Panc1 (cell line): Measurements from ENCODE around the gene CREB5. TPM values are rescaled to one million over a fixed set of nuclear protein-coding genes. Genes with fewer than 3 reads are reported as not detected.

Experiments used
- ATAC-seq: fragments of 200-7000 bp; cut with Tn5 transposase; 2 replicates; pipeline ENCODE4 v1.9.1; 2020; ENCODE audit warnings: mild to moderate bottlenecking, moderate library complexity
- BruUV-seq: library from RNA; stranded (reverse); fragments of 400-500 nt; replicated peaks from 2 replicates; lab custom pipeline; 2021; lab: Mats Ljungman, UMichigan
- CTCF ChIA-PET: fragments of 300-600 bp; sonication (Branson Sonifier 250); formaldehyde crosslinking; loops from one replicate; lab custom pipeline; 2022; ENCODE audit warnings: antibody characterized with exemption; lab: Charles Lee
- POLR2A ChIA-PET: fragments of 300-600 bp; sonication (Branson Sonifier 250); formaldehyde crosslinking; loops from one replicate; lab custom pipeline; 2022; ENCODE audit warnings: antibody characterized with exemption; lab: Charles Lee
- DNase-seq: peaks from one replicate; pipeline ENCODE4 v3.0.0-alpha.2; 2010; ENCODE audit warnings: low read depth, low spot score
- H3K27ac ChIP-seq: 2 replicates; pipeline ENCODE4 v1.5.1; 2011; ENCODE audit warnings: mild to moderate bottlenecking, low read length, inconsistent platforms
- H3K27me3 ChIP-seq: fragments of 200-500 bp; sonication (Bioruptor generic); 2 replicates; pipeline ENCODE4 v1.6.0; 2014; ENCODE audit warnings: low read length, inconsistent platforms; ENCODE audit not compliant: control insufficient read depth, insufficient read depth
- H3K36me3 ChIP-seq: fragments of 200-500 bp; sonication (Bioruptor generic); 2 replicates; pipeline ENCODE4 v1.5.1; 2014; ENCODE audit warnings: inconsistent platforms, mild to moderate bottlenecking, low read length, moderate library complexity; ENCODE audit not compliant: control insufficient read depth, insufficient read depth
- H3K4me1 ChIP-seq: 2 replicates; pipeline ENCODE4 v1.5.1; 2011; ENCODE audit warnings: inconsistent platforms, mild to moderate bottlenecking, low read length, moderate library complexity; ENCODE audit not compliant: control insufficient read depth, insufficient read depth
- H3K4me3 ChIP-seq, 2 experiments: 2 replicates each; pipeline ENCODE4 v1.5.1; 2011 to 2012; ENCODE audit warnings: low read depth in 2 of 2, low read length in 2 of 2, mild to moderate bottlenecking in 2 of 2, inconsistent platforms in 1 of 2, moderate library complexity in 1 of 2
- H3K9me3 ChIP-seq: fragments of 200-500 bp; sonication (Bioruptor generic); 2 replicates; pipeline ENCODE4 v1.5.1; 2014; ENCODE audit warnings: low read depth, mild to moderate bottlenecking, inconsistent platforms, low read length, moderate library complexity; ENCODE audit not compliant: control insufficient read depth, insufficient read depth
- CTCF ChIP-seq: fragments of 450-650 bp; IDR thresholded peaks from 2 replicates; pipeline ENCODE4 v1.5.1; 2017; ENCODE audit warnings: mild to moderate bottlenecking
- POLR2AphosphoS5 ChIP-seq: IDR thresholded peaks from 2 replicates; pipeline ENCODE4 v1.6.1; 2012; ENCODE audit warnings: mild to moderate bottlenecking, low read depth, low read length, moderate library complexity
- REST ChIP-seq, 2 experiments: IDR thresholded peaks; 2 replicates each; pipeline ENCODE4 v1.6.1; 2011 to 2012; ENCODE audit warnings: low read depth in 2 of 2, control low read depth in 1 of 2, low read length in 1 of 2, mild to moderate bottlenecking in 1 of 2, moderate library complexity in 1 of 2; ENCODE audit not compliant: insufficient read depth in 1 of 2
- SIN3A ChIP-seq: IDR thresholded peaks from 2 replicates; pipeline ENCODE4 v1.6.1; 2012; ENCODE audit warnings: low read depth, mild to moderate bottlenecking, low read length, moderate library complexity, borderline replicate concordance; ENCODE audit not compliant: insufficient read depth
- TCF7L2 ChIP-seq: IDR thresholded peaks from 2 replicates; pipeline ENCODE4 v1.6.1; 2011; ENCODE audit warnings: mild to moderate bottlenecking, low read depth, low read length, inconsistent platforms
- in situ Hi-C: cut with HindIII; loops from 2 replicates; pipeline ENCODE4 v1.10.0; 2016; ENCODE audit warnings: low sequenced_read_pairs, low pct_unique_long_range_greater_than_20kb
- intact Hi-C: fragments of 100-400 bp; cut with micrococcal nuclease; formaldehyde crosslinking; loops from one replicate; pipeline ENCODE4 v1.10.0; 2022; ENCODE audit not compliant: unreplicated experiment
- total RNA-seq: library from RNA; stranded (reverse); gene quantifications from one replicate; pipeline ENCODE4 v1.2.1, GENCODE V29; 2021; ENCODE audit not compliant: unreplicated experiment

The CREB5 gene
- total RNA-seq, 1 experiment from 2014 or later, result 3.1 TPM

- BruUV-seq, result no TSS peak
- H3K27me3 ChIP-seq, result peaks cover 18% of the 10 kb centered on the region
- TF ChIP-seq POLR2AphosphoS5, result no peak
- no peak for TF ChIP-seq REST (IDR thresholded peaks at IDR 0.05; ENCODE audit: insufficient read depth in 1 of 2, low read depth in 2 of 2, low read length in 1 of 2)
- TF ChIP-seq SIN3A, result no peak
- TF ChIP-seq TCF7L2, result no peak
- no peak for TF ChIP-seq CTCF
- CTCF ChIA-PET, result no interaction called here
- H3K4me1 ChIP-seq, result no peaks in the 10 kb centered on the region
- in situ Hi-C loops (no loop called here), intact Hi-C loops (no loop called here)
- POLR2A ChIA-PET, result no interaction called here
- H3K36me3 ChIP-seq, result no peaks in the 10 kb centered on the region
- no peak for ATAC-seq
- no peak overlapping the region for H3K27ac ChIP-seq
- no peak overlapping the region for H3K4me3 ChIP-seq
- no peaks in the 10 kb centered on the region for H3K9me3 ChIP-seq
- no peak for DNase-seq
Observed at GRCh38 chr7:28474640-28475039, 62.3 kb downstream of the CREB5 start.

- in situ Hi-C loops (no loop called here), intact Hi-C loops (no loop called here)
- H3K36me3 ChIP-seq, result no peaks in the 10 kb centered on the region
- ATAC-seq (no peak), DNase-seq (no peak)
- H3K4me1 ChIP-seq, result no peaks in the 10 kb centered on the region
- no peaks in the 10 kb centered on the region for H3K9me3 ChIP-seq
- no peak for TF ChIP-seq TCF7L2
- TF ChIP-seq REST (IDR thresholded peaks at IDR 0.05; ENCODE audit: insufficient read depth in 1 of 2, low read depth in 2 of 2, low read length in 1 of 2), result no peak
- no peak for TF ChIP-seq CTCF
- TF ChIP-seq SIN3A, result no peak
- no peak for TF ChIP-seq POLR2AphosphoS5
- no peak overlapping the region for H3K4me3 ChIP-seq
- CTCF ChIA-PET, result no interaction called here
- H3K27me3 ChIP-seq, result peaks cover 21% of the 10 kb centered on the region
- BruUV-seq, result no TSS peak
- no peak overlapping the region for H3K27ac ChIP-seq
- POLR2A ChIA-PET, result no interaction called here
Observed at GRCh38 chr7:28477041-28477442, 64.7 kb downstream of the CREB5 start.
